A673 (cell line): ENCODE data around the gene ALB.

Source experiments
- EZH2 ChIP-seq: fragments of 200-600 bp; sonication (generic); IDR thresholded peaks from 2 replicates; pipeline ENCODE4 v1.6.1; 2017; ENCODE audit warnings: borderline replicate concordance, low read depth, mild to moderate bottlenecking, mixed read lengths, antibody characterized with exemption, low read length; ENCODE audit not compliant: poor library complexity, severe bottlenecking
- TF ChIP-seq, protein P1 (sequence below): fragments of 300-800, 200-600 bp; sonication (generic); conservative IDR thresholded peaks from 2 replicates; pipeline ENCODE4 v1.5.1; 2017; ENCODE audit warnings: low read depth, mild to moderate bottlenecking, antibody characterized with exemption, low read length, moderate library complexity, mixed read lengths

DNA sequence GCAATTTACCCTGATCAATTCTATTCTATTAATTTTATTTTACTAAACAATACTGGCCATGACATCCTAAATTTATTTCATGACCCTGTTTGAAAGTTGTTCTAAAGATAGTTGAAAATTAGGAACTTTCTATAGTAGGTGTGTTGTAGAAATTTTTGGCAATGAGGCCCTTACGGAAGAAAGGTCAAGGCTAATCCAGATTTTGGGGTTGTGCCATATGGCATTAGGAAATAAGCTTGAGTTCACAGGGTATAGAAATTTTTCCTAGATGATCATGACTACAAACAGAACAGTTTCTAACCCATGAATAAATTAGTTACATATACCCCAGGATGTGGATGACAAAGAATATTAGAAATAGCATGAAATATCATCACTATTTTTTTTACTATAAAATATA lies 7.8 kb upstream of the ALB start:
- no peak for TF ChIP-seq EZH2
- TF ChIP-seq, protein P1, sequence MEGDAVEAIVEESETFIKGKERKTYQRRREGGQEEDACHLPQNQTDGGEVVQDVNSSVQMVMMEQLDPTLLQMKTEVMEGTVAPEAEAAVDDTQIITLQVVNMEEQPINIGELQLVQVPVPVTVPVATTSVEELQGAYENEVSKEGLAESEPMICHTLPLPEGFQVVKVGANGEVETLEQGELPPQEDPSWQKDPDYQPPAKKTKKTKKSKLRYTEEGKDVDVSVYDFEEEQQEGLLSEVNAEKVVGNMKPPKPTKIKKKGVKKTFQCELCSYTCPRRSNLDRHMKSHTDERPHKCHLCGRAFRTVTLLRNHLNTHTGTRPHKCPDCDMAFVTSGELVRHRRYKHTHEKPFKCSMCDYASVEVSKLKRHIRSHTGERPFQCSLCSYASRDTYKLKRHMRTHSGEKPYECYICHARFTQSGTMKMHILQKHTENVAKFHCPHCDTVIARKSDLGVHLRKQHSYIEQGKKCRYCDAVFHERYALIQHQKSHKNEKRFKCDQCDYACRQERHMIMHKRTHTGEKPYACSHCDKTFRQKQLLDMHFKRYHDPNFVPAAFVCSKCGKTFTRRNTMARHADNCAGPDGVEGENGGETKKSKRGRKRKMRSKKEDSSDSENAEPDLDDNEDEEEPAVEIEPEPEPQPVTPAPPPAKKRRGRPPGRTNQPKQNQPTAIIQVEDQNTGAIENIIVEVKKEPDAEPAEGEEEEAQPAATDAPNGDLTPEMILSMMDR: no peak
